Hepatocyte (in vitro differentiated cells): ENCODE results near the gene ZNF253.

Experiments used
- EZH2phosphoT487 ChIP-seq: fragments of 200-600 bp; sonication (generic); IDR thresholded peaks from one replicate; pipeline ENCODE4 v1.6.1; 2018; ENCODE audit warnings: antibody characterized with exemption, mild to moderate bottlenecking, low read depth, moderate library complexity; ENCODE audit not compliant: unreplicated experiment, severe bottlenecking
- TF ChIP-seq, protein P1 (sequence below): fragments of 200-600 bp; sonication (generic); IDR thresholded peaks from 2 replicates; pipeline ENCODE4 v1.5.1; 2016; ENCODE audit warnings: antibody characterized with exemption, mild to moderate bottlenecking; ENCODE audit not compliant: poor library complexity

DNA sequence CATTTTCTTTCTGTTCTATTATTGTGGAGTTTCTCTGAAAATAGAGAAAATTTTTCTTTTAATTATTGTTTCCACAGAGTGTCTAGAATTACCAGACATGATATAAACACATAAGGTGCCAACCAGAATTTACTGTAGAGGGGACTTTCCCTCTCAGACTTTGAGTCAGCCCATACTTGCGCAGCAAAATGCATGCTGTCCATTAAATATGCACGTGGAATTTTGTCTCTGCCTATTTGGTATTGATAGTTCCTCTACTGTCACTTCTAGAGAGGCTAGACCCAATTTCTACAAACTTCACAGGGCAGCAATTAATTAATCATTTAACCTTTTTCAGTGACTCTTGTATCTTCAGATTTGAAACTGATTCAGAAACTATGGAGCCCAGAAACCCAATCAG, 44.0 kb downstream of the ZNF253 start:
- TF ChIP-seq, protein P1, sequence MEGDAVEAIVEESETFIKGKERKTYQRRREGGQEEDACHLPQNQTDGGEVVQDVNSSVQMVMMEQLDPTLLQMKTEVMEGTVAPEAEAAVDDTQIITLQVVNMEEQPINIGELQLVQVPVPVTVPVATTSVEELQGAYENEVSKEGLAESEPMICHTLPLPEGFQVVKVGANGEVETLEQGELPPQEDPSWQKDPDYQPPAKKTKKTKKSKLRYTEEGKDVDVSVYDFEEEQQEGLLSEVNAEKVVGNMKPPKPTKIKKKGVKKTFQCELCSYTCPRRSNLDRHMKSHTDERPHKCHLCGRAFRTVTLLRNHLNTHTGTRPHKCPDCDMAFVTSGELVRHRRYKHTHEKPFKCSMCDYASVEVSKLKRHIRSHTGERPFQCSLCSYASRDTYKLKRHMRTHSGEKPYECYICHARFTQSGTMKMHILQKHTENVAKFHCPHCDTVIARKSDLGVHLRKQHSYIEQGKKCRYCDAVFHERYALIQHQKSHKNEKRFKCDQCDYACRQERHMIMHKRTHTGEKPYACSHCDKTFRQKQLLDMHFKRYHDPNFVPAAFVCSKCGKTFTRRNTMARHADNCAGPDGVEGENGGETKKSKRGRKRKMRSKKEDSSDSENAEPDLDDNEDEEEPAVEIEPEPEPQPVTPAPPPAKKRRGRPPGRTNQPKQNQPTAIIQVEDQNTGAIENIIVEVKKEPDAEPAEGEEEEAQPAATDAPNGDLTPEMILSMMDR, result no peak
- TF ChIP-seq EZH2phosphoT487, result no peak
